DOHH2 (cell line): ENCODE measurements around the gene COLEC12.

Experiments used
- H3F3A ChIP-seq: fragments of 200-600 bp; sonication (generic), shearing (Covaris generic); 2 replicates; pipeline ENCODE4 v1.6.0; 2016; ENCODE audit warnings: antibody characterized with exemption, mild to moderate bottlenecking; ENCODE audit not compliant: control insufficient read depth, insufficient read depth
- H3K27ac ChIP-seq: fragments of 200-600 bp; sonication (generic); 2 replicates; pipeline ENCODE4 v1.5.1; 2014; ENCODE audit warnings: low read depth, mild to moderate bottlenecking, low read length, moderate library complexity
- H3K27me3 ChIP-seq: fragments of 200-600 bp; sonication (generic); 2 replicates; pipeline ENCODE4 v1.6.1; 2014; ENCODE audit warnings: mild to moderate bottlenecking, low read length, mixed read lengths; ENCODE audit not compliant: control insufficient read depth
- H3K36me3 ChIP-seq: fragments of 200-600 bp; sonication (generic); 2 replicates; pipeline ENCODE4 v1.6.1; 2014; ENCODE audit warnings: mild to moderate bottlenecking, low read length, moderate library complexity, mixed read lengths; ENCODE audit not compliant: control insufficient read depth
- H3K4me1 ChIP-seq: fragments of 200-600 bp; sonication (generic); 2 replicates; pipeline ENCODE4 v1.6.1; 2014; ENCODE audit warnings: mild to moderate bottlenecking, low read length, mixed read lengths; ENCODE audit not compliant: control insufficient read depth
- H3K4me2 ChIP-seq: fragments of 200-600 bp; sonication (generic); 2 replicates; pipeline ENCODE4 v1.6.0; 2014; ENCODE audit warnings: mild to moderate bottlenecking, low read length, moderate library complexity
- H3K4me3 ChIP-seq: fragments of 200-600 bp; sonication (generic); 2 replicates; pipeline ENCODE4 v1.5.1; 2014; ENCODE audit warnings: mild to moderate bottlenecking, low read length, mixed read lengths
- H3K79me2 ChIP-seq: fragments of 200-600 bp; sonication (generic); 2 replicates; pipeline ENCODE4 v1.6.1; 2014; ENCODE audit warnings: mild to moderate bottlenecking, low read length, mixed read lengths; ENCODE audit not compliant: control insufficient read depth
- H3K9me2 ChIP-seq: fragments of 200-600 bp; sonication (generic); replicated peaks from 2 replicates; pipeline ENCODE4 v1.6.1; 2014; ENCODE audit warnings: mild to moderate bottlenecking, low read length, mixed read lengths; ENCODE audit not compliant: control insufficient read depth
- H3K9me3 ChIP-seq: fragments of 200-600 bp; sonication (generic); 2 replicates; pipeline ENCODE4 v1.6.1; 2014; ENCODE audit warnings: antibody characterized with exemption, low read length, mixed read lengths; ENCODE audit not compliant: control insufficient read depth, insufficient read depth
- H4K20me1 ChIP-seq: fragments of 200-600 bp; sonication (generic); 2 replicates; pipeline ENCODE4 v1.6.0; 2014; ENCODE audit warnings: low read depth, mild to moderate bottlenecking, antibody characterized with exemption, low read length, moderate library complexity; ENCODE audit not compliant: control insufficient read depth, insufficient read depth
- EZH2phosphoT487 ChIP-seq: fragments of 200-600 bp; sonication (generic); IDR thresholded peaks from 2 replicates; pipeline ENCODE4 v1.6.1; 2017; ENCODE audit warnings: borderline replicate concordance, mild to moderate bottlenecking, antibody characterized with exemption, low read length, moderate library complexity, mixed read lengths
- TF ChIP-seq, protein P1 (sequence below): fragments of 200-600 bp; sonication (generic); IDR thresholded peaks from one replicate; pipeline ENCODE4 v1.5.1; 2014; ENCODE audit warnings: antibody characterized with exemption, mild to moderate bottlenecking, low read depth, low read length; ENCODE audit not compliant: poor library complexity, severe bottlenecking

COLEC12 gene

GRCh38 chr18:339200-339599 is 161.3 kb downstream of the COLEC12 start:
- Histone ChIP-seq H4K20me1 (no peaks in the 10 kb centered on the region), H3K4me1 (no peaks in the 10 kb centered on the region), H3K36me3 (no peaks in the 10 kb centered on the region), H3K27ac (no peak overlapping the region), H3K9me2 (no peaks in the 10 kb centered on the region), H3K4me2 (no peak overlapping the region), H3K9me3 (no peaks in the 10 kb centered on the region), H3F3A (no peaks in the 10 kb centered on the region), H3K27me3 (no peaks in the 10 kb centered on the region), H3K4me3 (no peak overlapping the region), H3K79me2 (no peaks in the 10 kb centered on the region)
- TF ChIP-seq, protein P1, sequence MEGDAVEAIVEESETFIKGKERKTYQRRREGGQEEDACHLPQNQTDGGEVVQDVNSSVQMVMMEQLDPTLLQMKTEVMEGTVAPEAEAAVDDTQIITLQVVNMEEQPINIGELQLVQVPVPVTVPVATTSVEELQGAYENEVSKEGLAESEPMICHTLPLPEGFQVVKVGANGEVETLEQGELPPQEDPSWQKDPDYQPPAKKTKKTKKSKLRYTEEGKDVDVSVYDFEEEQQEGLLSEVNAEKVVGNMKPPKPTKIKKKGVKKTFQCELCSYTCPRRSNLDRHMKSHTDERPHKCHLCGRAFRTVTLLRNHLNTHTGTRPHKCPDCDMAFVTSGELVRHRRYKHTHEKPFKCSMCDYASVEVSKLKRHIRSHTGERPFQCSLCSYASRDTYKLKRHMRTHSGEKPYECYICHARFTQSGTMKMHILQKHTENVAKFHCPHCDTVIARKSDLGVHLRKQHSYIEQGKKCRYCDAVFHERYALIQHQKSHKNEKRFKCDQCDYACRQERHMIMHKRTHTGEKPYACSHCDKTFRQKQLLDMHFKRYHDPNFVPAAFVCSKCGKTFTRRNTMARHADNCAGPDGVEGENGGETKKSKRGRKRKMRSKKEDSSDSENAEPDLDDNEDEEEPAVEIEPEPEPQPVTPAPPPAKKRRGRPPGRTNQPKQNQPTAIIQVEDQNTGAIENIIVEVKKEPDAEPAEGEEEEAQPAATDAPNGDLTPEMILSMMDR, result no peak
- TF ChIP-seq EZH2phosphoT487, result no peak

GRCh38 chr18:336713-337112 is 163.8 kb downstream of the COLEC12 start:
- Histone ChIP-seq H3K4me3 (no peak overlapping the region), H3K9me2 (no peaks in the 10 kb centered on the region), H3K27me3 (no peaks in the 10 kb centered on the region), H3K79me2 (no peaks in the 10 kb centered on the region), H3F3A (no peaks in the 10 kb centered on the region), H3K9me3 (no peaks in the 10 kb centered on the region), H3K4me2 (no peak overlapping the region), H3K4me1 (no peaks in the 10 kb centered on the region), H3K36me3 (no peaks in the 10 kb centered on the region), H3K27ac (no peak overlapping the region), H4K20me1 (no peaks in the 10 kb centered on the region)
- TF ChIP-seq, protein P1, result no peak
- TF ChIP-seq EZH2phosphoT487, result no peak

GRCh38 chr18:335733-336132 is 164.8 kb downstream of the COLEC12 start:
- H3F3A ChIP-seq, result no peaks in the 10 kb centered on the region
- no peaks in the 10 kb centered on the region for H3K9me3 ChIP-seq
- no peaks in the 10 kb centered on the region for H3K9me2 ChIP-seq
- H3K79me2 ChIP-seq, result no peaks in the 10 kb centered on the region
- H3K27ac ChIP-seq, result no peak overlapping the region
- H3K4me2 ChIP-seq, result no peak overlapping the region
- no peaks in the 10 kb centered on the region for H4K20me1 ChIP-seq
- no peaks in the 10 kb centered on the region for H3K27me3 ChIP-seq
- no peaks in the 10 kb centered on the region for H3K36me3 ChIP-seq
- no peak overlapping the region for H3K4me3 ChIP-seq
- no peaks in the 10 kb centered on the region for H3K4me1 ChIP-seq
- TF ChIP-seq EZH2phosphoT487, result no peak
- TF ChIP-seq, protein P1, result no peak
